C1 segment of cervical spinal cord (tissue), 14 donors: ENCODE measurements around the gene ILF3.

Experiments used
- DNase-seq, 14 donors: peaks; one replicate each; lab custom pipeline; 2025; lab: John Stamatoyannopoulos, UW

ILF3 gene

GRCh38 chr19:10729411-10729810 lies 75.3 kb downstream of the ILF3 start:
- peak in 2 of 14 donors; percentile 14 to 16 for DNase-seq

GRCh38 chr19:10730932-10731331 lies 76.8 kb downstream of the ILF3 start:
- peak in 9 of 14 donors; percentile 21 to 59 (median 42) for DNase-seq

- DNase-seq: no peak
These were observed 81.6 kb downstream of the ILF3 start for GRCh38 chr19:10735741-10736140.

- no peak for DNase-seq
These were observed 82.0 kb downstream of the ILF3 start for GRCh38 chr19:10736189-10736588.

- DNase-seq: no peak
These were observed 82.9 kb downstream of the ILF3 start for GRCh38 chr19:10736916-10737551.

- DNase-seq: no peak
These were observed 83.6 kb downstream of the ILF3 start for GRCh38 chr19:10737722-10738121.

- no peak for DNase-seq
These were observed 86.7 kb downstream of the ILF3 start for GRCh38 chr19:10740798-10741197.
